GM12875 (cell line): ENCODE data around the gene TSC1.

ENCODE experiments used
- H3K4me3 ChIP-seq: one replicate; pipeline ENCODE4 v1.5.1; 2011; ENCODE audit warnings: low read depth, low read length, control low read depth
- TF ChIP-seq, protein P1 (sequence below): IDR thresholded peaks from 2 replicates; pipeline ENCODE4 v1.5.1; 2011; ENCODE audit warnings: low read depth, mild to moderate bottlenecking, control low read depth, inconsistent platforms, low read length, moderate library complexity, borderline replicate concordance; ENCODE audit not compliant: insufficient read depth

The TSC1 gene

DNA sequence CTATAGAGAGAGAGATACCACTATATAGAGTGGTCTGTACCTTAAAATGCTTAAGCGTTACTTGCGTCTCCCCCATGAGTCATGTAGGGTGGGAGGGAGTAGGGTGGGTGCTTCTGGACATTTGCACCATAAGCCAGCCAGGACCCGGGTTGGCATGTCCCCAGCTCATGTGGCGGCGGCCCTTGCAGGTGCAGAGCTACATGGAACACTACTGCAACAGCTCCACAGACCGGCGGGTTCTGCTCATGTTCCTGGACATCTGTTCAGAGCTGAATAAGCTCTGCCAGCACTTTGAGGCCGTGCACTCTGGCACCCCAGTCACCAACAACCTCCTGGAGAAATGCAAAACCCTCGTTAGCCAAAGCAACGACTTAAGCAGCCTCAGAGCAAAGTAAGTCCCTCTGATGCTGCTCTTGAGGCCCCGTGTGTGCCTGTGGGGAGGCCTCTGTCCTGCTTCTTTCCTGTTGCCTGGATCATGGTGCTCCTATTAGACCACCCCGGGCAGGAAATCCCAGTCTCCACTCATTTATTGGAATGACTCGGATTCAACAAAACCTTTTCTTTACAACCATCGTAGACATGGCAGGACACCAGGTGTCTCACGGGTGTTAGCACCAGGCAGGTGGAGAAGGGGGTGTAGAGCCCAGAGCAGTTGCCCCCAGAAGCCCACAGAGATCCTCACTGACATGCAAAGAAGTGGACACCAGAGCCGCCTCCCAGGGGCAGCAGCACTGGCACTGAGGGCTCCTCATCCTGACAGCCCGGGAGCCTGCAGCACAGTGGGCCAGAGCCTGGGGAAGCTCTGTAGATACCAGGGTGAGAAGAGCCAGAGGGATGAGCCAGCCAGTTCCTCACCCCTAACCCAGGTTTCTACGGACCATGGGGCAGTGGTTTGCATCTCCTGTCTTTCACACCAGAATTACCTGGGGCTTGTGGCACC, 57.0 kb downstream of the TSC1 start:
- TF ChIP-seq, protein P1, sequence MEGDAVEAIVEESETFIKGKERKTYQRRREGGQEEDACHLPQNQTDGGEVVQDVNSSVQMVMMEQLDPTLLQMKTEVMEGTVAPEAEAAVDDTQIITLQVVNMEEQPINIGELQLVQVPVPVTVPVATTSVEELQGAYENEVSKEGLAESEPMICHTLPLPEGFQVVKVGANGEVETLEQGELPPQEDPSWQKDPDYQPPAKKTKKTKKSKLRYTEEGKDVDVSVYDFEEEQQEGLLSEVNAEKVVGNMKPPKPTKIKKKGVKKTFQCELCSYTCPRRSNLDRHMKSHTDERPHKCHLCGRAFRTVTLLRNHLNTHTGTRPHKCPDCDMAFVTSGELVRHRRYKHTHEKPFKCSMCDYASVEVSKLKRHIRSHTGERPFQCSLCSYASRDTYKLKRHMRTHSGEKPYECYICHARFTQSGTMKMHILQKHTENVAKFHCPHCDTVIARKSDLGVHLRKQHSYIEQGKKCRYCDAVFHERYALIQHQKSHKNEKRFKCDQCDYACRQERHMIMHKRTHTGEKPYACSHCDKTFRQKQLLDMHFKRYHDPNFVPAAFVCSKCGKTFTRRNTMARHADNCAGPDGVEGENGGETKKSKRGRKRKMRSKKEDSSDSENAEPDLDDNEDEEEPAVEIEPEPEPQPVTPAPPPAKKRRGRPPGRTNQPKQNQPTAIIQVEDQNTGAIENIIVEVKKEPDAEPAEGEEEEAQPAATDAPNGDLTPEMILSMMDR: no peak

DNA sequence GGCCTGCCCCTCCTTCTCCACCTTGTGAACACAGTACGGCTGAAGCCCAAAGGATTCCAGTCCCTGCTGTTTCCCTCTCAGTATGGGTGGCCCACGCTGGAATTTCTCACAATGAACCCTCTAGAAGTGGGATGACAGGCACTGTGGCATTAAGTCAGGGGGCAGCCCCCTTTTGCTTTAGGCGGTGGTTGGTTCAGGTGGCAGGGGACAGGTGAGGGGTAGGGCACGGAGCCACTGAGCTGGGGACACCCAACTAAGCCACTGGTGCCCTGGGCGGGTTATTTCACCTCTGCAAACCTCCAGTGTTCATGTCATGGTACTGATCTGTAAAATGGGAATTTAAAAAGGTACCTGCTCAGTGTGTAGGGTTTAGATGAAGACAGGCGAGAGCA, 58.1 kb downstream of the TSC1 start:
- no peak overlapping the region for H3K4me3 ChIP-seq
- TF ChIP-seq, protein P1: no peak

More for the DNA sequence above, 57.0 kb downstream of the TSC1 start:
- H3K4me3 ChIP-seq: no peak overlapping the region

DNA sequence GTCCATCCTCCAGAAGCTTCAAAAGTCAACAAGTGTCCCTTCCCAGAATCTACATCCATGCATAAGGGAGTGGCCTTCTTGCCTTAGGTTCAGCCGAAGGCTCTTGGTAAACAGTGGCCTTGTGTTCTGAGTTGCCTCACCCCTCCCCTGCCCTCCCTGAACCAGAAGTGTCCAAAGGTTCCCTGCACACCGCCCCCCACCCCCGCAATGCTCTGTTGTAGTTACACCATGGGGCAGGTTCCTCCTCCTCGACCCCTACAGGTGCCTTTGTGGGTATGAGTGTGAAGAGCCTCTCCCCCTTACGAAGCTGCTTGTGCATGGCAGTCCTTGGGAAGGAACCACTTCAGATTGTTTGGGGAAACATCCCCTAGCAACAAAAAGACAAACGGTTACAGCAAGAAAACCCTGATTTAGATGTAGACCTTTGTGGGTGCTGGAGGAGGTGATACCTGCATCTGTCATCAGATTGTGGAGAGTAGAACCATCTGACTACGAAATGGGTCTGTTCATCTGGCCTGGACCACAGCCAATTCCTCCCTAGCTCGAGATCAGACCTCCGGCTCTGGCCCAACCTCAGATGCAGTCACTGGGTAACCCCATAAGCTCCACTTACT, 58.6 kb downstream of the TSC1 start:
- TF ChIP-seq, protein P1: no peak
- no peak overlapping the region for H3K4me3 ChIP-seq

DNA sequence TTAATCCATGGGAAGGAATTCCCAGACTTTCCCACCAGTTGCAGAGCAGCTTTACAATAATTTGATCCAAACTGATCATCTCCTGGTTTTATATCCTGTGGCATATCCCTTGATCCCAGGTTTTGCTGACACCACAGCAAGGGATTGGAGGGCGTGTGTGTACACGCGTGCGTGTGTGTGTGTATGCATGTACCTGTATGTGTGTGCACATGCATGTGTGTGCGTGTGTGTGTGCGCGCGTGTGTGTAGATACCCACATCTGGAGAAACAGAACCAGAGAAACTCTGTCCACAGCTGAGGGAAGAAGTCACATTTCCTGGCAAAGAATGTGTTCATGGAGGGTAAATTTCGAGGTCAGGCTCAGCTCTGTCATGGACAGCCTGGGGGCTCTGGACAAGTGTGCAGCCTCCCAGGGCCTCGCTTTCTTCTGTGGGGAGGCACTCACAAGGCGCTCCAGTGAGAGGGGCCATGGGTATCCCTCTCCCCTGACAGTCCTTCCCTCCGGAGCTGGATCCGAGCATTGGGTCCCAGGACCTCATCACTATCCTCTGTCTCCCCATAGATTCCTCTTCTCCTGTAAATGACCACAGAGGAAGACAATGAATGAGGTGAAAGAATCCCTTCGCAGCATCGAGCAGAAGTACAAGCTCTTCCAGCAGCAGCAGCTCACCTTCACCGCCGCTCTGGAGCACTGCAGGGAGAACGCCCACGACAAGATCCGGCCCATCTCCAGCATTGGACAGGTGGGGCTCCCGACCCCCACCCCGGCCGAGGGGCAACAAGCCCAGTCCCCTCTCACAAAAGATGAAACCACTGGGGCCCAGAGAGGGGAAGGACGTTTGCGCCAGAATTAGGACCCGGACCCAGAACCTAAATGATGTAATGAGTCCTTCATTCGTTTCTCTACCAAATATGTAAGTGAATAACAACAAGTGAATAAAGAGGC, 60.8 kb downstream of the TSC1 start:
- TF ChIP-seq, protein P1: no peak
- H3K4me3 ChIP-seq: no peak overlapping the region

DNA sequence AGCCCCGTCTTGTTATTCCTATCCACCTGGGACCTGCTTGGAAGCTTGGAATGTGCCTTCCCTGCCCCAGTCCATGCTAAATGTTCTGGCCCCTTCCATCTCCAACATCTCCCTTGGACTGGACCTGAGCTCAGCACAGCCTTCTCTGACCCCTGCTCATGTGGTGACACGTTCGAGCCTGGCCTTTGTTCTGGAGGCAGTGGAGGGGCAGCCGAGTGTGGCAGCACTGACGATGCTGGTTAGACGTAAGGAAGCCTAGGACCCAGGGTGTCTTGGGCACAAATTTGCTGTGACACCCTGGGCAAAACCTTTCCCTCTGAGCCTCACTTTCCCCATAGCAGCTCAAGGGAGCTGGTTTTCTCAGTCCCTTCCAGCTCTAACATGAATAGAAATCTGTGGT, 61.8 kb downstream of the TSC1 start:
- TF ChIP-seq, protein P1: no peak
- H3K4me3 ChIP-seq: no peak overlapping the region

DNA sequence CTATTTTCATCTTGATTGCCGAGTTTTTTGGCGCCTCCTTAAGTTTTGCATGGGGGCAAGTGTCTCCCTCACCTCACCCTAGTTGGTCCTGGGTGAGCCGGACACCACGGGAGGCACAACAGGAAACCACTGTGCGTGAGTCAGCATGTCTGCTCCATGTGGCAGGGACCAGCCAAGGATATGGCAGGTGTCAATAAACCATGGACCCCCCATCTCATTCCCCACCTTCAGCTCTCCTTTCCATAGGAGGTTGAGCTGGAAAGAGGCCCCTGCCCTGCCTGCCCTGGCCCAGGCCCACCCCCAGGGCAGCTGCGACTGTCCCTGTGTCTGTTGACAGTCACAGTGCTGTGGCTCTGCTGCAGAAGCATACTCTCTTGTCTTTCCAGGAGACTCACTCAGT, 62.6 kb downstream of the TSC1 start:
- TF ChIP-seq, protein P1: no peak
- no peak overlapping the region for H3K4me3 ChIP-seq
